NK-92 treated with Interleukin-12 subunit alpha and Interleukin-12 subunit beta, amount 100 ng/mL, for 24 hours (cell line): ENCODE results near the gene CASP7.

ENCODE experiments used
- DNase-seq: peaks from one replicate; lab custom pipeline; 2025; lab: John Stamatoyannopoulos, UW

Gene CASP7

DNA sequence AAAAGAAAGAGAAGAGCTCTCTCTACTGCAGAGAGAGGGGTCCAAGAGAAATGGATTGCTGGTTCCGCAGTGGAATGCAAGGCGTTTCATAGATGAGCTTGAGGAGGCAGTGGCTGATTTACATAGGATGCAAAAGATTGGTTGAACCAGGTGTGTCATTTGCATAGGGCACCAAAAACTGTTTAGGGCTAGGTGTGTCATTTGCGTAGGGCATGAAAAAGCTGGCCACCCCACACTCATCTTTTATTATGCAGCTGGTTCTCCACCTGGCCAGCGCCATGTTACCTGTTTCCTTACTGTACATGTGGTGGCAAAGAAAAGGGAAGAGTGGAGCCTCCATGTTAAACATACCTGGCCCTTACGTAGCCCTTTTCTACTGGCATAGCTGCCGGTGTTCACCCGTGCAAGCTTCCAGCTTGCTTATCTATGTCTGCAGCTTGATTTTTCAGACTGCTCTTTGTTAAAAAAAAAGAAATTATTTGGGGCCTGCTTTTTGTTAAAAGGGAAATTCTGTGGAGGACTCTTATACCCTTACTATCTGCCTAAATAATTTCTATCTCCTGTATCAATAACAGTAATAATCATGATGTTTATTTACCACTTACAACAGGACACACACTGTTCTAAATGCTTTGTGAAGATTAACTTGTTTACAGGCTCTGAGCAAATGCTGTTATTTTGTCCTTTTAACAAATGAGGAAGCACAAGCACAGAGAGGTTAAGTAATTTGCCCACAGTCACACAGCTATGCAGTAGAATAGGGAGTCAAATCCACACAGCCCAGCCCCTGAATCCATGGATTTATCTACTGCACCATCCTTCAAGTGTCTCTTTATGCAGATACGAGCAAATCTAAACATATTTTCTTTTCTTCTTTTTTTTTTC, 33.3 kb downstream of the CASP7 start:
- DNase-seq = no peak

DNA sequence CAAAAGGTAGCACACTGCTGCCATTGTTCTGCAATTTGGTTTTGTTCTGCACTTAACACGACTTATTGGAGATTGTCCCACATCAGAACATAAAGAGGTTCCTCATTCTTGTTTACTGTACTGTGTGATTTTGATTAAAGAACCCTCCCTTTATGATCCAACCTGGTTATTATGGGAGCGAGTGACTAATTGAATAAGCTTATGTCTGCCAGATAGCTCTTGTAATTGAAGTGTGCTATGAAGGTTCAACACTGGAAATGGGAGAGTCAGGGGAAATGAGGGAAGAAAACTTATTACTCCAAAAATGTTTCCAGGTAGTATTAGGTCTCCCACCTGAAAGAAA, 33.9 kb downstream of the CASP7 start:
- no peak for DNase-seq

DNA sequence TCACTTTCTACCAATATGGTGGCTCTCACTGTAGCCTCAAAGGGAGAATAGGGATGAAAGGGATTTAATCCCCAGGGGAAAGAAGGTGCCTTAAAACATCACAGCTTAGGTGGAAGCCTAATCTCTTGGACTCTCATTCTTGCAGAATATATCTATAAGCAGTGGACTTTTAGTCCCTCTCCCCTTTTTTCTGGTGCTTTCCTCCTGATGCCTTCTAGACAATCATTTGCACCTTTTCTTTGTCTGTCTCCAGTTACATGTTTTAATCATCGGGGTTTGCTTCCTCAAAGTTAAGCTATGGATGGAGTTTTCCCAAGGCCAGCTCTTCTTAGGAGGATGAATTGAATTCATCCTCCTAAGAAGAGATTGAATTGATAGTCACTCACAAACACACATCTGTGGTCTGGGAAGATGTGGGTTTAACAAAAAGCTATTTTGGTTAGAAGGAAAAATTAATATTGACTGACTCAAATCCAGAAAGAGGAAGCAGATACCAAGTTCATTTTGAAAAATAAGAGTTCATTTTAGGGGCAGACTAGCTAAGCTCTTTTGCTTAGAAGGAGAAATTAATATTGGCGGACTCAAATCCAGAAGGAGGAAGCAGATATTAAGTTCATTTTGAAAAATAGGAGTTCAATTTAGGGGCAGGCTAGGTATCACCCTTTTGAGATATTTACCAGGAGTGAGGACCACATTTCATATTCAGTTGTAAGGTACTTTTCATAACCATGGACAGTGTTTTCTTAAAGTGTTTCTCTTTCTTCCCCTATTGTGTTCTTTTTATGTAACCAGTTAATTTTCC, 36.6 kb downstream of the CASP7 start:
- DNase-seq = no peak

DNA sequence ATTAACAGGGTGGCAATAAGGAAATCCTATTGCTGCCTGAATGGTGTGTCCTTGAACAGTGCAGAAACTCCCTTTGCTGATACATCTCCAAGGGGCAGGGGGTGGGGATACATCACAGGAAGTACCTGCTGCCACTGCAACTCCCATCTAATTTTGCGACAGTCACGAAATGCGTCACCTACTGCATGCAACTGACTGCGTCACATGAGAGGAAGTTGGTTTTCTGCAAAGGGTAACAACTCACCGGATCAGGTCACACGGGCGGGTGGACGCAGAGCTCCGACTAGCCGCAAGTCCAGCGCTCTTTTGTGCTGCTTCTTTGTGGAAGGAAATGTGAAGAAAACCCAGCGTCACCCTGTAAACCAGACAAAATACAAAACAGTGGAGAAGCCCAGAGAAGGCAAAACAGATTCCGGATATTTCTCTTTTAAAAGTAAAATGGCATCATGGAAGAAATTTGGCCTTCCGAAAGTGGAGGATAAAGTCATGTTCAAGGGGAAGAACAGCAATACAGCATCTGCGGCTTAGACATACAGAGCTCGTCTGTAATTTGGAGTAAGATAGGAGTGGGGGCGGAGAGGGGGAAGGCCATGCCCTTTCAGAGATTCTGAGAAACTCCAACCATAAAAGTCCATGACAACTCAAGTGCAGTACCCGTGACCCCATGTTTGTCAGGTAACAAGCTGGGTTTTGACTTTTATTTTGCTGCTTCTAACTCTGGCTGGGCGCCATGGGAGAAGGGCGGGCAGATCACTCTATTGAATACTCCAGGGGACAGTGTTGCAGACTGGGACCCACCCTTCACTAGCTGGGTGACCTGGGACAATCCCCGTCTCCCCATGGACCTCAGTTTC, 39.5 kb downstream of the CASP7 start:
- no peak for DNase-seq

DNA sequence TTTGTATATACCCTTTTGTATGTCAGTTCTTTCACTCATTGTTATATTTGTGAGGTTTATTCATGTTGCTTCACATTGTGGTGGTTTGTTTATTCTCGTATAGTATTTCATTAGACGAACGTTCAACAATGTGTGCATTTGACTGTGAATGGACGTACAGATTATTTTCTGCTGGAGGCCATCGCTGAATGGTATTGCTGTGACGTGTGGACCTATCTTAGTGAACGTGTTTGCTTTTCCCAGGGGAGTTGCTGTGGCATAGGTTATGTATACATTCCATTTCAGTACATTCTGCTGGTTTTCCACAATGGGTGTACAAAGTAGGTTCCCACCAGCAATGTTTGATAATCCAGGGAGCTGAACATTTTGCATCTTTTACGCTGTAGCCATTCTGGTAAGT, 40.7 kb downstream of the CASP7 start:
- DNase-seq = no peak

DNA sequence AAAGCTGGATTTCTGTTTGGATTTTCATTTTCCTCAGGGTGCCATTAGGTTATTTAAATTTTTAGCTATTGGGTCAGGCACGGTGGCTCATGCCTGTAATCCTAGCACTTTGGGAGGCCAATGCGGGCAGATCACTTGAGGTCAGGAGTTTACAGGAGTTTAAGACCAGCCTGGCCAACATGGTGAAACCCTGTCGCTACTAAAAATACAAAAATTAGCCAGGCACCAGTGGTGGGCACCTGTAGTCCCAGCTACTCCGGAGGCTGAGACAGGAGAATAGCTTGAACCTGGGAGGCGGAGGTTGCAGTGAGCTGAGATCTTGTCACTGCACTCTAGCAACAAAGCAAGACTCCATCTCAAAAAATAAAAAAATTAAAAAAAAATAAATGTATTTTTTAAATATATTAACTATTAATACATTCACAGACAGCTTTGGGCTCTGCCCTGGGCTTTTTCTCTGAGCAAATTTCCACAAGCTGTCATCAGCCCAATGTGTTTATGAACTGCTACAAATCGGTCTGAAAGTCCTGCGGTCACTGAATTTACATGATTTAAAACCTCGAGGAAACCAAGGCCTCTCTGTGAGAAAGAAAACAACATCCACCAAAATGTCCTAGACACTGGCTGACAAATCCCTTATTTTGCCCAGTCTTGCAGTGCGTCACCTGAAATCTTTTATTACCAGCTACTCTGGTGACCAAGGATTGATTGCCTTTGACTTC, 52.6 kb downstream of the CASP7 start:
- no peak for DNase-seq

DNA sequence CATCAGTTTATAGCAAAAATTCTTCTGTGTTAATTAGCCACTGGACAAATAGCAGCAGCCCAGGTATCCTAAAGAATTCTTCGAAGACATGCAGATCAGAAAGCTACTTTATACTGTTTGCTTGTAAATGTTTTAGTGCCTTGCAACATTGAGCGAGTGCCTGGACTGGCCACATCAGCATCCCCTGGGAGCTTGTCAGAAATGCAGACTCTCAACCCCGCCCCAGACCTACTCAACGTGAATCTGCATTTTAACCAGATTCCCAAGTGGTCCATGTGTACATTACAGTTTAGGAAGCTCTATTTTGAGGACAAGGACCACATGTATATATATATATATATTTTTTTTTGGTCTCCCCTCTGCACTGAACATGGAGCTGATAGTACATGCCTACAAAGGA, 53.3 kb downstream of the CASP7 start:
- no peak for DNase-seq

DNA sequence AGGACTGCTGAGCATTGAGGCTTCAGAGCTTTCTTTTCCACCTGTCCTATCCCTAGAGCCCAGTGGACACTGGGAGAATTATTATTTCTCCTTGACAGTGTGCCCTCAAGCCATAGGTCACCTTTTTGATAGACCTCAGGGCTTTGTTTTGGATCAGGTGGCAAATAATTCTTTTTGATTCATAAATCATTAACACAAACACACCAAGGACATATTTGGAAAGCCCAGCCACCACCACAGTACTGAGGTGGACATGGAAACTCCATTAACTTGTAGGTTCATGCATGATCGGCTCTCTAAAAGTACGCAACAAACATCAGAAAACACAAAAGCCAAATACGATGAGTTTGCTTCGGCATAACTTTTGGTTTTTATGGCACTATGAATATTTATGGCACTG, 53.9 kb downstream of the CASP7 start:
- DNase-seq = no peak

DNA sequence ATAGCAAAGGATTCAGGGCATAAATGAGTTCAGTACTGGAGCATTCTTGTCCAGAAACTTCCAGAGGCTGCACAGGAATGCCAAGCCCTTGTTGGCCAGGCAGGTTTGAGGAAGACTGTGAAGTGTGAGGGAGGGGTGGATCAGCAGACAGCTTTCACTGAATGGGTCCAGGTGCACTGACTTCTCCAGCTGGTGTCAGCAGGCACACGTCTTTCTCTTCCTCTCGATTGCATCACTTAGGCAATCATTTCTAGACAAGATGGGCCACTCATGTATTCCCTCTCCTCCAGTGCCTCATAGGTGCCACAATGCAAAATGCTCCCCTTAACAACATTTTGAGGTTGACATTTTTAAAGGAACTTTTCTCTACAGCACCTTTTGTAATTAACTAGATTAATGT, 56.2 kb downstream of the CASP7 start:
- DNase-seq = no peak

DNA sequence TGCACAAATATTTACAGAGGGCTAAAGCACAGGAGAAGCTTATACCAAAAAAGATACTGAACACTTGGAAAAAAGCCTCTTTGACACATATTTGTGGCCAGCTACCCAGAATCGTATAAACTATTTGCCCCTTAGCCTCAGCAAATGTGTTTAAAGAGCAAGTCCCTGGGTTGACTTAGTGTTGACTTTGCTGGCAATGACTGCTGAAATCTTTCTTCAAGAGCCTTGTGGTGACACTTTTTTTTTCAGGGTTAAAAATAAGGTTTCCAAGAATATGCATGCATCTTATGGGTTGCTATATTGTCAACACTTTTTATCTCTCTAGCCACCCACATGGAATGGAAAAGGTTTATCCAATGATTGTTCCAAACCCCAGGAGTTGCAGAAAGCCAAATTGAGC, 56.9 kb downstream of the CASP7 start:
- DNase-seq = no peak

DNA sequence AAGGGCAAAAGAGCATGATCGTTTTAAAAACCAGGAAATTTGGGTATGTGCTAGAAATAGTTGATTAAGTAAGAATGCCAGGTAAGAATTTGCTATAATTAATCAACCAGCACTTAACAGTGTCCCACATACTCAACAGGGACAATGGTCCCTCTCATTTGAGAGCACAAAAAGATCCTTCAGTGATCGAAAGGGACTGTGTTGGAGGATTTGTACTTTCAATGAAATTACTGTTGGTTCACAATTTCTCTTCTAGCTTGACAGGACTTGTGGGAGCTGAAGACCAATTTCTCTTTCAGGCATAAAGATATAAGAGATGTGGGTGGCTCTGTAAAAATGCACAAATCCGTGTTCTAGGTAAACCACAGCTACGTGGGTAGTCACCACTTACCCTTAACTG, 59.3 kb downstream of the CASP7 start:
- no peak for DNase-seq

DNA sequence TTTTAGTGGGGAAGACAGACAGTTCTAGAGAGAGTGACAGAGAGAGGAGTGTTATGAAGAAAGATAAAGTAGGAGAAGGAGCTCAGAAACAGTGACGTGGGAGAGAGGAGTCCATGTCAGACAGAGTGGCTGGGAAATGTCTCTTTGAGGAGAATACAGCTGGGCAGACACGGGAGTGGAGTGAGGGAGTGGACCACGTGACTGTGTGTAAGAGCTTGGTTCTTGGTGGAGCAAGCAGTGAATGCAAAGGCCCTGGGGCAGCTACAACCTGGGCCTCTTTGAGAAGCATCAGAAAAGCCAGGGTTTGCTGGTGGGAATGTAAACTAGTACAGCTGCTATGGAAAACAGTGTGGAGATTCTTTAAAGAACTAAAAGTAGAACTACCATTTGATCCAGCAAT, 59.9 kb downstream of the CASP7 start:
- no peak for DNase-seq

DNA sequence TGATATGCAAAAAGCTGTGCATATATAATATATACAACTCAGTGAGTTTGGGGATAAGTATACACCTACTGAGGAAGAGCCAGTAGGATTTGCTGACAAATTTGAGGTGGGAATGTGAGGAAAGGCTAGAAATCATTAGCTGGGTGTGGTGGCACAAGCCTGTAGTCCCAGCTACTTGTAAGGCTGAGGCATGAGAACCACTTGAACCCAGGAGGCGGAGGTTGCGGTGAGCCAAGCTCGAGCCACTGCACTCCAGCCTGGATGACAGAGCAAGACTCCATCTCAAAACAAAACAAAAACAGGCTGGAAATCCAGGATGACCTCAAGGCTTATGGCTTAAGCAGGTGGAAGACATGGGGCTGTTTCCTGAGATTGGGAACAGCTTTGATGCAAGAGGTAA, 61.1 kb downstream of the CASP7 start:
- no peak for DNase-seq

DNA sequence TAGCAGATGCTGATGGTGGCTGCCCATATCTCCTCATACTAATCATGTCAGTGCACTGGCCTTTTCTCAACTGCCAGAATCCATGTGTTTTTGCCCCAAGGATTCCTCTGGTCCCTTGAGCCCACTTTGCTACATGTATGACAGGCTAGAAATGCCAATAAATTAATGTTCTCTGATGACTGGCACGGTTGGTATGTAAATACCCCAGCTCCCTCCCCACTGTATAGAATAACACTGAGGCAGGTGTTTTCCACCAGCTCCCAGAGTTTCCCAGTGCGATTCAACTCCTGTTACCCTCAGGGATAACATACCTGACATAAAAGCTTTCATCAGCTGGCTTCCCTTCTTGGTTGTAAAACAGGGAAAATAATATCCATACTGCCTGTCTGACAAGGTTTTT, 62.8 kb downstream of the CASP7 start:
- DNase-seq = no peak

DNA sequence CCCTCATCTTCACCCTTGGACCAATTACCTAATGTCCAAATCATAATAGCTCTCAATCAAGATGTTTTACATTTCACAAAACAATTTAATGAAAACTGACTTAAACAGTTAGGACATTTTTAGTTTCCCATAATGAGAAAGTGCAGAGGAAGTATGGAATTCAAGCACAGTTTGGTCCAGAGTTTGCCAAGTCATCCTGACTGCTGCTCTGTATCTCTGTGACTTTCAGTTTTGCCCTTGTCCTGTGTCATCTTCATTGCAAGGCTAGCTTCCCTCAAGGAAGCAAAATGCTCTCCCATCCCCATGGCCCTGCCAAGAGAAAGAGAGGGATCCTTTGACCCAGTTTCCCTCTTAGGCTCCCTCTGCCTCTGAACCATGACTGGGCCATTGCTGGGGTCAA, 63.9 kb downstream of the CASP7 start:
- no peak for DNase-seq

DNA sequence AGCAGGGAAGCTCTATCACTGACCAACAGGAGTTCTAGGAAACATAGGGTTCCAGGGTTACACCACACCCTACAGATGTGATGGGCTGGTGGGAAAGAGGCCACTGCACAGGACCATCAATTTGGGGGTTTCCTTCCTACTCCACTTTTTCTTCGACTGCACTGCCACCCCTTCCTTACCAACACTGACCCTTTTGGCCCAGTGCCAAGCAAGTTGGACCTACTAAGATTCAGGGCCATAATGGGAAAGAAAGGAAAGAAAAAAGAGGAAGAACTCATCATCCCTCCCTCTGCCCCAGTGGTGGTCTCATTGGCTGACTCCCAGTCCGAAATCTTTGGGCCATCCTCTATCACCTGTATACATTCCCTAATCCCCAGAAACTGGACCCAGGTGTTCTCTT, 65.7 kb downstream of the CASP7 start:
- no peak for DNase-seq

DNA sequence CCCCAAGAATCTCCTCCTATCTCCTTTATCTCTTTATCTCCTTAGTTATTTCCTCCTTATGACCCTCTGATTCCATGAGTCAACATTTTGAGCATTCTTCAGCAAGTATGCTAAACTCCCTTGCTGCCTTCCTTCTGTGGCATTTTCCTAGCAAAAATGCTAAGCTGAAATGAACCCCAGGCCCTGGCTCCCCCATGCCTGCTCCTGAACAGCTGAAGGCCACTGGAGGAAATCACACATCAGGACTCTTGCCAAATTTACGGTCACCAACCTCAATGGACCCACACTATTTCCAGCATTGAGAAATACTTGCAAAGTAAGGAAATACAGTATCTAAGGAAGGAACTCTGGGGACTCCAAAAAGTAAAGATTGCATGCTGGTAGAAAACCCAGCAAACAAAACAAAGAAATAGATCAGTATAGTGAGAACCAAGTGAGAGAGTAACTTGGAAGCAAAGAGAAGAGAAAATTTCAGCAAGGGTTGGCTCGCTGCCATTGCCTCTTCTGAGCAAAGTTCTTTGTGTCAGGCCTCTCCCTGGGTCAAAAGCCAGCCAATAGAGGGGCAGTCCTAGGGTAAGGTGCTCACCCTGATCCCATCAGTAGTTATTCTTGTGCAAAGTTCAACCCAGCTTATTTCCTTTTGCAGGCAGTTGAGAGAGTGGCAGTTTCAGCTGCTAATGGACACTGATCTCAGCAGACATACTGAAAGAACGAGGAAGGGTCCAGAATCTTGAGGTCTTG, 66.7 kb downstream of the CASP7 start:
- no peak for DNase-seq

DNA sequence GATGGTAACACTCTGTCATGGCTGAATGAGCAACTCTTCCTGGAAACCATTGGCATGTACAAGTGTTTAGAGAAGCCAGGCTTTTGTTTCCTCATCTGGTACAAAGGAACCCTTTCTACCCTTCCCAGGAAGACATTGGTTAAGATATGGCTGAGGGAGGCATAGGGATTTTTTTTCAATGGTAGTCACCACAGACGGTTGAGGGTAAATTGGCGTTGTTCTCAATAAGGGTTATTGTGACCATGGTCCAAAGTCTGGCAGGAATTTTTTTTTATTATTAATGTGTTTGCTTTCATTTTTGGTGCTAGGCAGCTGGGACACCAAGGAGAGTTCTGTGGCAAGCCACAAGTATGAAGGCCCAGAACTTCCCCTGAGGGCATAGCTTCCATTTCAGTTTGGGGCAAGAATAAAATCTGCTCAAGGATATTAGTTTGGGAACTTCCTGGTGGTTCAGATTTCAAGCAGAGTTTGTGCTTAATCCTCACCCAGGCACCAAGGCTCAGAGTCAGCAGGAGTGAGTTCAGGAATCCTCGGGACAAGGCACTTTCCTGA, 71.5 kb downstream of the CASP7 start, which contains the start of gene PLEKHS1:
Gene PLEKHS1 (plus strand): TSS at position 502 of the 552 bp plus-strand sequence. CDS start 3,596 bp downstream, outside the sequence.
- no peak for DNase-seq

DNA sequence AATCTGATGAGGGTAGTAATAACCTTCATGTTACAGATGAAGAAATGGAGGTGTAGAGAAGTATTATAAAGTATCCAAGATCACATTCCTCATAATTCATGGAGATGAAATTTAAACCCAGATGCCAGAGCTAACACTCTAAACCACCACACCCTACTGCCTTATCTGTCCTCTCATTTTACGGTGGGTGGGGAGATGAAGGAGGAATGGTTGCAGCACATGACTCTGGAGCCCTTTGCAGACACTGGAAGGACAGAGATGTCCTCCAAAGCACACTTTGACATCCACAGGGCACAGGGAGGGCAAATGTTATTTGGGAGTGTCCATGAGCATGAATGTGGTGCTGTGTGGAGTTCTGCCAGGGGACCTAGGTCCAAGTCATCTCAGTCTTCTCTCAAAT, 72.8 kb downstream of the CASP7 start:
- no peak for DNase-seq

DNA sequence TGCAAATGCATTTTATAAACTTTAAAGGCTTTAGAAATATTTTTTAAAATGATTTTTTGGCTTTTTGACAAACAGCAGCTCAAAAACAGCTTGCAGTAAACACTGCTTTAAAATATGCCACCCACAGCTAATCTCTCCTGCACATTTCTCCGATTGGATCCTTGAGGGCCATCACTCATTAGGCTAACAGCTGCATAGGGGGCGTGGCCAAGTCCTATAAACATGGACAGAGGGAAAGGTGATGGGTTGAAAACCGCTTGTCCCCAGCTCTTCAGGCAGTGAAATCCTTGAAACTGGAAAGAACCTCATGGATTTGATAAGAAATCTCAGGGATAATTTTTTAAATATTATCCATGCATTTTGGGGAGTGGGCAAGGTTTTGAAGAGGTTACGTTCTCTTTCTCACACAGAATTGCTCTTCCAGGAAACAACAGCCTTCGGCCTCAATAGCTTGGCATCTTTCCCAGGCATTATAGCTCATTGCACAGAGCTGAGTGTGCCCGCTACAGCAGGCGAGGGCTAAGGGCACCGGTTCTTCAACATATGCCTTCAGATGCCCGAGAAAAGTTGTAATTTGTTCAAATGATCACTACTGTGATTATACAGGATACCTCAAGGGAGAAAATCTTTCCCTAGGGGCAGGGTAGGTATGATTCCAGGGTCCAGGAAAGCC, 73.4 kb downstream of the CASP7 start:
- DNase-seq = no peak
